ENCODE measurements around the gene PLSCR2.

The PLSCR2 gene

DNA sequence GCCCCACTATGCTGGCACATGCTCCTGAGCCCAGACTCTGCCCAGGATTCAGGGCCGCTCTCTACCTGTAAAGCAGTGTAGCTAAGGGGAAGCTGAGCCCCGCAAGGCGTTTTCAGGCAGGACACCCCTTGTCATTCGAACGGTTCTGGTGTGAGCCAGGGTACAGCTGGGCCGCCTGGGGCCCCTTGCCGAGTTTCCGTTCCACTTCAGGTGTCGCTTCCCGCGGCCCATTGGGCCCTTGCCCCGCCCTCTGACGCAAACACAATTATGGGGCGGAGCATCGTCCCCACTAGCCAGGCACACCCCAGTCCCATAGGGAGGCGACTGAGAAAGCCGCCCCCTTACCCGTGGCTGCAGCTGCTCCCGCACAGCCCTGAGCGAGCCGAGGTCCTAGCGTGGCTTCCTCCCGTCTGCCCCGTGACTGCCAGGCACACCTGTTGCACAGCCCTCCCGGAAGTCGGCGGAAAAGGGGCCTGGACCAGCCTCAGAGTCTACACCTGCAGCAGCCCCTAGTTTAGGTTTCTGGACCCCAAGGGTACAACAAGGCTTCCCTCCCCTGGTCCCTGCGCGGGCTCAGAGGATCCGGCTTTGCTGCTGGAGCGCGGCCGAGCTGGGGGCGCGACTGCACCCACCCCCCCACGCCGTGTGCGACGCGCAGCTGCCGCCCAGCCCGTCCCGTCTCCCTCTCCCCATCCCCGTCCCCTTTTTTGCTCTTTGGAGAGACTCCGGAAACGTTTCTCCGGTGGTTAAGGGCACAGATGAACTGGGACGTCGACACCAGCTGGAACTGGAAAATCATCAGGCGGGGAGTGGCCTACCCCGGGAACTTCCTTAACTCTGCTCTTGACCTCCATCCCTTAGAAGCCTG is at the start of gene PLSCR2:
PLSCR2 (minus strand) TSS at position 412 of the 868 bp plus-strand sequence. CDS start 9,657 bp downstream, outside the sequence.
- DNase-seq (ENCODE audit: low read depth in 1 of 2, low spot score in 1 of 2), result peak; percentile 82 to 83
- no peak for TF ChIP-seq JUND (IDR thresholded peaks at IDR 0.05; ENCODE audit: low read depth)
- in situ Hi-C loops (cut with HindIII; ENCODE audit: low pct_unique_long_range_greater_than_20kb, low sequenced_read_pairs), result no loop called here

GRCh38 chr3:146517684-146518435 is 48.5 kb upstream of the PLSCR2 start:
- no peak for TF ChIP-seq JUND (IDR thresholded peaks at IDR 0.05; ENCODE audit: low read depth)
- in situ Hi-C loops (cut with HindIII; ENCODE audit: low pct_unique_long_range_greater_than_20kb, low sequenced_read_pairs), result no loop called here
- DNase-seq (ENCODE audit: low read depth in 1 of 2, low spot score in 1 of 2), result peak in 1 of 2 experiments; percentile 10

- no peak for TF ChIP-seq JUND (IDR thresholded peaks at IDR 0.05; ENCODE audit: low read depth)
- no peak for DNase-seq (ENCODE audit: low read depth in 1 of 2, low spot score in 1 of 2)
- in situ Hi-C loops (cut with HindIII; ENCODE audit: low pct_unique_long_range_greater_than_20kb, low sequenced_read_pairs), result no loop called here
These were observed 44.2 kb upstream of the PLSCR2 start for GRCh38 chr3:146513386-146514051.

- in situ Hi-C loops (cut with HindIII; ENCODE audit: low pct_unique_long_range_greater_than_20kb, low sequenced_read_pairs), result no loop called here
- no peak for DNase-seq (ENCODE audit: low read depth in 1 of 2, low spot score in 1 of 2)
These were observed 42.2 kb upstream of the PLSCR2 start for GRCh38 chr3:146511402-146512134.

GRCh38 chr3:146507331-146508120 is 38.2 kb upstream of the PLSCR2 start:
- no peak for DNase-seq (ENCODE audit: low read depth in 1 of 2, low spot score in 1 of 2)
- no peak for TF ChIP-seq JUND (IDR thresholded peaks at IDR 0.05; ENCODE audit: low read depth)
- in situ Hi-C loops (cut with HindIII; ENCODE audit: low pct_unique_long_range_greater_than_20kb, low sequenced_read_pairs), result no loop called here

More at GRCh38 chr3:146511402-146512134, 42.2 kb upstream of the PLSCR2 start:
- TF ChIP-seq JUND (IDR thresholded peaks at IDR 0.05; ENCODE audit: low read depth), result no peak

DNA sequence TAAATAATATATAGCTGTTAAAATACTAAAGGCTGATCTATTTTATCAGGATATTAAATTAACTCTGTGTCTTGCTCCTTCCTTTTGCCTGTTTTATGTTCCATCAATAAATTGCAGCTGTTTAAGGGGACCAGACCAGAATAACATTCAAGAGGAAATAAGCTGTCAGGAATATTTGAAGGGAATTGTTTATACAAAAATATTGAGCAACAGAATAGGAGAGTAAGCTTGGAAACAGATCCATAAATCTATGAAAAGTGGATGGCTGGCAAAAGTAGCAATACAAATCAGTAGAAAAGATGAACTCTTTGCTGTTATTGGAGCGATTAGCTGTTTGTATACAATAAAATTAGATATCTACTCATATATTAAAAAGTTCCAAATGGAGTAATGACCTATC is 36.2 kb upstream of the PLSCR2 start:
- in situ Hi-C loops (cut with HindIII; ENCODE audit: low pct_unique_long_range_greater_than_20kb, low sequenced_read_pairs), result no loop called here
- TF ChIP-seq JUND (IDR thresholded peaks at IDR 0.05; ENCODE audit: low read depth), result no peak
- no peak for DNase-seq (ENCODE audit: low read depth in 1 of 2, low spot score in 1 of 2)

GRCh38 chr3:146504498-146505197 is 35.3 kb upstream of the PLSCR2 start:
- in situ Hi-C loops (cut with HindIII; ENCODE audit: low pct_unique_long_range_greater_than_20kb, low sequenced_read_pairs), result no loop called here
- TF ChIP-seq JUND (IDR thresholded peaks at IDR 0.05; ENCODE audit: low read depth), result no peak
- DNase-seq (ENCODE audit: low read depth in 1 of 2, low spot score in 1 of 2), result no peak

DNA sequence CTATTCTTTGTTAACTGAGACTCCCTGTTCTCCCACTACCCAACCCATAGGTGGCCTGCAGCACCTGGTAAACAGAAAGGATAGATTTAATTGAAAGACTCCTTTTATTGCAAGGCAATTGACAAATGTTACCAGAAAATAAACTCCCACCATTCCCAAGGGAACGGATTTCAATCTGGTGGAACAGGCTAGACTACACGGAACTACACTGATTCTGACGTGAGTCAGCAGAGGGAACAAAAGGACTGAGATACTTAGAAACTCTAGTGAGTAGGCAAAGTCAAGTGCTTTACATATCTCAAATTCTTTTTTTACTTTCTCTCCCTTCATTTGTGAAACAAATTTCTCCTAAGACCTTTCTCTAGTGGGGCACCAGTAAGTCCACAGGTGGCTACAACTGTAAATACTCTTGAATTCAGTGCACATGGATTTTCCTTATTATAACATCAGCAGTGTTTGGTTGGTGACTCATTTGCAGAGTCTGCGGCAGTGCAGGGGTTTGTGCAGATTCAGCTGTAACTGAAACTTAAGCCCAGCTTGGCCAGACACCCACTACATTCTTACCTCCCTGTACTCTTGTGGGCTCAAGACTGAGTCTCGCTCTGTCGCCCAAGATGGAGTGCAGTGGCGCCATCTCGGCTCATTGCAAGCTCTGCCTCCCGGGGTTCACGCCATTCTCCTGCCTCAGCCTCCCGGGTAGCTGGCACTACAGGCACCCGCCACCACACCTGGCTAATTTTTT is 34.3 kb upstream of the PLSCR2 start:
- TF ChIP-seq JUND (IDR thresholded peaks at IDR 0.05; ENCODE audit: low read depth), result no peak
- in situ Hi-C loops (cut with HindIII; ENCODE audit: low pct_unique_long_range_greater_than_20kb, low sequenced_read_pairs), result no loop called here
- DNase-seq (ENCODE audit: low read depth in 1 of 2, low spot score in 1 of 2), result peak in 1 of 2 experiments; percentile 72

DNA sequence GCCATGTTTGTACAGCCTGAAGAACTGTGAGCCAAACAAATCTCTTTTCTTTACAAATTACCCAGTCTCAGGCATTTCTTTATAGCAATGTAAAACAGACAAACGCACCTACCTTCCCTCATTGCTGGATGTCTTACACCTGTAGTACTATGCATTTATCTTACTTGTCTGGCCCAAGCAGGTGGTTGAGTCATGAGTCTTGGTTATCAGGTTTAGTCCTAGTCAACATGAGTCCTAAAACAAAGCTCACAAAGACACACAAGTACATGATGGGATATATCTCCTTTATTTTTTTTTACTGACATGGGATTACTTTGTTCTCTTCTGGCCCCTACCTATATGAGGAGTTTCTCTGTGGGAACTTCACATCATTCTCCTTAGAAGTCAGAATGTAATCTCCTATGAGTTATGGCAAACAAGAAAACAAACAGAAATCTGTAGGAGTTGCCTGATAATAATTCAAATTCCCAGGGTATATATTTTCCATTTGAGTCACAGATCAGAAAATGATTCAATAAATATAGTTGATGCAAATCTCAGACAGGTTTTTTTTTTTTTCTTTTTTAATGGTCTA is 33.6 kb upstream of the PLSCR2 start:
- in situ Hi-C loops (cut with HindIII; ENCODE audit: low pct_unique_long_range_greater_than_20kb, low sequenced_read_pairs), result no loop called here
- no peak for TF ChIP-seq JUND (IDR thresholded peaks at IDR 0.05; ENCODE audit: low read depth)
- no peak for DNase-seq (ENCODE audit: low read depth in 1 of 2, low spot score in 1 of 2)

DNA sequence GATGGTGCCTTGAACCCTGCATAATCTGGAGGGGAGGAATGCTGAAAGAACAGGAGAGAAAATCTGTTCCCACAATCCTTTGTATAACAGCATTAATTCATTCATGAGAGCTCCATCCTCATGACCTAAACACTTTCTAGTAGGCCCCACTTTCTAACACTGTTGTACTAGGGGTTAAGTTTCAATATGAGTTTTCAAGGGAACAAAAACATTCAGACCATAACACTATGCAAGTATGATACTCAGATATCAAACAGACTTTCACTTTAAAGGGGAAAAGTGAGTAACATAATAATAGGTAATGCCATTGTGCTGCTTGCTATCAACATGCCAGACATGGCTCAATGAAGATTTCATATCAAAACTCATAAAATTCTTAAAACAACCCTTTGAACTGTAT is 32.4 kb upstream of the PLSCR2 start:
- DNase-seq (ENCODE audit: low read depth in 1 of 2, low spot score in 1 of 2), result no peak
- in situ Hi-C loops (cut with HindIII; ENCODE audit: low pct_unique_long_range_greater_than_20kb, low sequenced_read_pairs), result no loop called here
- TF ChIP-seq JUND (IDR thresholded peaks at IDR 0.05; ENCODE audit: low read depth), result no peak
